ENCODE results near the gene PTGER2. TPM values are rescaled to one million over a fixed set of nuclear protein-coding genes. Genes with fewer than 3 reads are reported as not detected.

The PTGER2 gene
- total RNA-seq, 1 experiment from 2014 or later, result not detected

- H3K27me3 ChIP-seq (replicated peaks; ENCODE audit: insufficient read depth, low read depth, low read length, poor library complexity), result peaks cover 70% of the 10 kb centered on the region
- no peaks in the 10 kb centered on the region for H3K4me1 ChIP-seq (ENCODE audit: insufficient read depth, low read length, poor library complexity, severe bottlenecking)
- CTCF ChIA-PET, result no interaction called here
- POLR2A ChIA-PET (ENCODE audit: low non-redundant PET), result interaction anchor here (0.6 kb wide), 1 partner anchor 858 kb away, joined by 3 read pairs; no protein-coding TSS in a partner anchor
- H3K36me3 ChIP-seq (ENCODE audit: insufficient read depth, low read length, poor library complexity, severe bottlenecking), result no peaks in the 10 kb centered on the region
- DNase-seq (ENCODE audit: low spot score), result no peak
- no peak overlapping the region for H3K27ac ChIP-seq (ENCODE audit: low read depth, low read length, poor library complexity, severe bottlenecking)
- intact Hi-C loops (cut with micrococcal nuclease; ENCODE audit: unreplicated experiment), result no loop called here
- no peak overlapping the region for H3K4me3 ChIP-seq (ENCODE audit: low read depth, low read length, poor library complexity, severe bottlenecking)
- TF ChIP-seq EZH2 (IDR thresholded peaks at IDR 0.05; ENCODE audit: borderline replicate concordance, low read depth, low read length, poor library complexity, severe bottlenecking) (no peak), CTCF (conservative IDR thresholded peaks at IDR 0.05; ENCODE audit: low read depth, low read length) (no peak)
- H3K9me3 ChIP-seq (ENCODE audit: low read depth, low read length, poor library complexity, severe bottlenecking), result no peaks in the 10 kb centered on the region
- no TSS peak for BruUV-seq (replicated peaks)
Observed at GRCh38 chr14:52269100-52269499, 45.0 kb upstream of the PTGER2 start.

GRCh38 chr14:52269982-52270381 is 44.1 kb upstream of the PTGER2 start:
- ChIA-PET POLR2A (ENCODE audit: low non-redundant PET) (no interaction called here), CTCF (no interaction called here)

GRCh38 chr14:52271538-52271937 is 42.6 kb upstream of the PTGER2 start:
- DNase-seq (ENCODE audit: low spot score), result no peak
- BruUV-seq (replicated peaks), result no TSS peak
- H3K9me3 ChIP-seq (ENCODE audit: low read depth, low read length, poor library complexity, severe bottlenecking), result no peaks in the 10 kb centered on the region
- no peaks in the 10 kb centered on the region for H3K4me1 ChIP-seq (ENCODE audit: insufficient read depth, low read length, poor library complexity, severe bottlenecking)
- no peak overlapping the region for H3K27ac ChIP-seq (ENCODE audit: low read depth, low read length, poor library complexity, severe bottlenecking)
- H3K36me3 ChIP-seq (ENCODE audit: insufficient read depth, low read length, poor library complexity, severe bottlenecking), result no peaks in the 10 kb centered on the region
- intact Hi-C loops (cut with micrococcal nuclease; ENCODE audit: unreplicated experiment), result loop anchor here (10.0 kb wide), 1 partner anchor 277 kb away; no protein-coding TSS in a partner anchor
- POLR2A ChIA-PET (ENCODE audit: low non-redundant PET), result no interaction called here
- peaks cover 76% of the 10 kb centered on the region for H3K27me3 ChIP-seq (replicated peaks; ENCODE audit: insufficient read depth, low read depth, low read length, poor library complexity)
- H3K4me3 ChIP-seq (ENCODE audit: low read depth, low read length, poor library complexity, severe bottlenecking), result no peak overlapping the region
- TF ChIP-seq EZH2 (IDR thresholded peaks at IDR 0.05; ENCODE audit: borderline replicate concordance, low read depth, low read length, poor library complexity, severe bottlenecking) (no peak), CTCF (conservative IDR thresholded peaks at IDR 0.05; ENCODE audit: low read depth, low read length) (no peak)
- CTCF ChIA-PET, result no interaction called here

More at GRCh38 chr14:52269982-52270381, 44.1 kb upstream of the PTGER2 start:
- H3K36me3 ChIP-seq (ENCODE audit: insufficient read depth, low read length, poor library complexity, severe bottlenecking), result no peaks in the 10 kb centered on the region
- no peaks in the 10 kb centered on the region for H3K4me1 ChIP-seq (ENCODE audit: insufficient read depth, low read length, poor library complexity, severe bottlenecking)
- peaks cover 78% of the 10 kb centered on the region for H3K27me3 ChIP-seq (replicated peaks; ENCODE audit: insufficient read depth, low read depth, low read length, poor library complexity)
- no peak overlapping the region for H3K4me3 ChIP-seq (ENCODE audit: low read depth, low read length, poor library complexity, severe bottlenecking)
- no peak for DNase-seq (ENCODE audit: low spot score)
- no peak for TF ChIP-seq EZH2 (IDR thresholded peaks at IDR 0.05; ENCODE audit: borderline replicate concordance, low read depth, low read length, poor library complexity, severe bottlenecking)
- TF ChIP-seq CTCF (conservative IDR thresholded peaks at IDR 0.05; ENCODE audit: low read depth, low read length), result no peak
- no TSS peak for BruUV-seq (replicated peaks)
- H3K9me3 ChIP-seq (ENCODE audit: low read depth, low read length, poor library complexity, severe bottlenecking), result no peaks in the 10 kb centered on the region
- H3K27ac ChIP-seq (ENCODE audit: low read depth, low read length, poor library complexity, severe bottlenecking), result no peak overlapping the region
- intact Hi-C loops (cut with micrococcal nuclease; ENCODE audit: unreplicated experiment), result loop anchor here (10.0 kb wide), 1 partner anchor 275 kb away; no protein-coding TSS in a partner anchor

Data from A673 (cell line).